Astrocyte of the hippocampus (primary cell): Measurements from ENCODE around the gene TUG1.

Source experiments
- DNase-seq: peaks from one replicate; pipeline ENCODE4 v3.0.0; 2011; ENCODE audit warnings: low read depth, low spot score

TUG1 gene

GRCh38 chr22:30968924-30969531 lies at the start of gene TUG1:
Gene TUG1, plus strand, starts transcription at chr22:30969265.
- DNase-seq, result peak; percentile 99

- no peak for DNase-seq
These were observed 49.1 kb upstream of the TUG1 start for GRCh38 chr22:30919973-30920372.

- peak; percentile 85 for DNase-seq
These were observed 48.7 kb upstream of the TUG1 start for GRCh38 chr22:30920407-30920806.

- no peak for DNase-seq
These were observed 48.0 kb upstream of the TUG1 start for GRCh38 chr22:30921108-30921507.

GRCh38 chr22:30922151-30922611 lies 46.9 kb upstream of the TUG1 start:
- peak; percentile 25 for DNase-seq

DNA sequence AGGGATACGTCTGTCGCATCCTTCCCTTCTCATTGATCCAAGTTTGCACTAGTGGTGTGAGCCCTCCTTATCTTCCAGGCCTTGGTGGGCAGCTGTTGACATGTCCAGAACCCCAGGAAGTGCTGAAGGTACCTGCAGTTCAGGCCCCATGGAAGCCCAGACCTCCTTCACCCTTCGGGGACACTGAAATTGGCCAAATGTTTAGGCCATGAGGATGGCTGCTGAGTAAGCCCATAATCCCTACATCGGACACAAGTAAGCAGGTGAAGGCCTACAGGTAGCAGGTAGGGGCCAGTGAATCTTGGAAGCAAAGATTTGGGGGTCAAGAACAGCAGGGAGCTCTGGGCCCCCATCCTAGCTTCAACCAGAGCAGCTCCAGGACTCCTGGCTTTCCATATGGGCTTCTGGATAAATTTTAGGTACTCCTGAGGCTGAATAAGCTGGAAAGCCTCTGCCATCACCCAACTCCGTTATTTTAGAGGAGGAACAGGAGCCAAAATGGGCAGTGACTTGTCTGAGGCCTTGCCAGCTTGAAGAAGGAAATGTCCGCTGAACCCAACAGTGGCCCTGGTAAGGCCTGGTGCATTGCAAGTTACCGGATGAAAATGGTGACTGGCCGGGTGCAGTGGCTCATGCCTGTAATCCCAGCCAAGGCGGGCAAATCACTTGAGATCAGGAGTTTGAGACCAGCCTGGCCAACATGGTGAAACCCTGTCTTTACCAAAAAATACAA lies 45.7 kb upstream of the TUG1 start:
- no peak for DNase-seq

DNA sequence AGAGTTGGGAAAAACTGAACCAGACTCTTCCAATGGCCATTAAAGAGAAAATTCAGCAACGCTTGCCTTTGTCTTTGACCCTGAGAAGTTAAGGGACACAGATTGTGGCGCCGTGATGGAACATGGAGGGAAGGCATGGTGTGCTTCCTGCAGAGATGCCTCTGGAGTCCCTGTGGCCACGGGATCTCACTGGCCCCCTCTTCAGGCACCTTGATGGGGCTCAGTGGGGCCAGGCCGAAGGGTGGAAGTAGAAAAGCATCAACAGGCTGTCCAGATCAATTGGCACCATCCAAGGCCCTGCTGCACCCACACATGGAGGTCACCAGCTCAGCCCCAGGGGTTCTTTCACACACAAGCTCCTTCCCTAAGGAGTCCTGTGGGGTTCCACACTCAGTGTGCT lies 43.4 kb upstream of the TUG1 start:
- DNase-seq, result no peak

- no peak for DNase-seq
These were observed 42.4 kb upstream of the TUG1 start for GRCh38 chr22:30926706-30927105.

- DNase-seq, result no peak
These were observed 41.3 kb upstream of the TUG1 start for GRCh38 chr22:30927806-30928205.

DNA sequence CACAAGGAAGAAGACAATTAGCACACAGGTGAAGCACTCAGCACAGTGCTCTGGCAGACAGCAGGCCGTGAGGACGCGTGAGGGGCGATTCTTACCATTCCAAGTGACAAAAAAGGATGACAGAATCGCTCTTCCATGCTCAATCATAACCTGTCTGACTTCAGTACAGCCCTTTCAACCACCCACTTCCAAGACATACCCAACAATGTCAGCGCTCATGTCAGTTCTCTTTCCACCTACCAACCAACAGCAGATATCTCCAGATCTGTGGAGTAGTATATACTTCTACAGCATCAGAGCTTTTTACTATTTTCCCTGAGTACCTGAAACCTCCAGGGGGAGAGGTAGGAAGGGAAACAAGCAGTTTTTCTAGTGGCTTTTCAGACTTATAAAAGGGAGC lies 40.7 kb upstream of the TUG1 start:
- DNase-seq, result no peak

GRCh38 chr22:30930228-30930627 lies 38.8 kb upstream of the TUG1 start:
- DNase-seq, result no peak

- no peak for DNase-seq
These were observed 37.3 kb upstream of the TUG1 start for GRCh38 chr22:30931541-30932300.

- no peak for DNase-seq
These were observed 36.4 kb upstream of the TUG1 start for GRCh38 chr22:30932661-30933060.

DNA sequence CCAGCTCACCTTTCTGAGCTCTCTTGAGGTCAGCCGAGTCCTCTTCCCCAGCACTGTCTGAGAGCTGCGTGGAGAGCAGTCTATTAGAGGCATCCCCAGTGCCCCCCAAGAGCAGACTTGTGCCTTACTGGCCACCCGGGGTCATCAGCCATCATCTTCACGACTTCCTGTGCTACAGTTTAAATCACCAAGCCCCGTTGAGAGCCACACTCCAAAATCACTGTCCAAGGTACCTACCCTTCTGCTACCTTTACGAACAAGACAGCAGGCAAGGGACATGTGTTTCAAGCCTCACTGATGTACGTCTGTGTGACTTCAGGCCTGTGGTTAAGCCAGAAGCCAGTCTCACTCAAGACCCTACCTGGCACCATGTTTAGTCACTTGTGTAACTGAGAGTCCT lies 35.6 kb upstream of the TUG1 start:
- DNase-seq, result no peak

- no peak for DNase-seq
These were observed 35.0 kb upstream of the TUG1 start for GRCh38 chr22:30934053-30934452.

DNA sequence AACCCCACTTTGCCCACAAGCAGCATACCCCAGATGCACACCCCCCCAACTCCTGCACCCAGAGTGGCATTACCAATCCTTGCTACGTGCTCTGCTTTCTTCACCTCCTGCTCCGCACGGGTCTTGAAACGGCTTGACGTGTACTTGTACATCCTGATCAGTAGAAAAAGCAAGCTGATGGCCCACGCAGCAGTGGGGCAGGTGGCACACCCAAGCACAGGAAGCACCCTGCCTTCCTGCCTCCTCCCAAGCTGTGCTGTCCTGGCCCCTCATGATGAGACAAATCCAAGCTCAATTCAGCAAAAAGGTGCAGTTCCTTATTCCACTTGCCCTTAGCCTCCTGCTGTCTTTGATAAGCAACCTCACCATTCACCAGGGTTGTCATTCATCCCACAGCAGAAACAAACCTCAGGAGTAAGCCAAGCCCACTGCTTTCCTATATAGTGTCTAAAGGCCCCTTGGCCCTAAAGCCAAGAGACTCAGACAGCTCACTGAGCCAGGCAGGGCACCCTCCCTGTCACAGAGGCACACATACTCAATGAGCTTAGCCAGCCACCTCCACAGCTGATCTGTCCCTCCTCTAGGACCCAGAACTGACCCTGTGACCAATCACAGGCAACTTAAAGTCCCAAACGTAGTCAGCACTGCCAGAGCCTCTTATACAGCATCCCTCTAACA lies 28.2 kb upstream of the TUG1 start:
- DNase-seq, result no peak

DNA sequence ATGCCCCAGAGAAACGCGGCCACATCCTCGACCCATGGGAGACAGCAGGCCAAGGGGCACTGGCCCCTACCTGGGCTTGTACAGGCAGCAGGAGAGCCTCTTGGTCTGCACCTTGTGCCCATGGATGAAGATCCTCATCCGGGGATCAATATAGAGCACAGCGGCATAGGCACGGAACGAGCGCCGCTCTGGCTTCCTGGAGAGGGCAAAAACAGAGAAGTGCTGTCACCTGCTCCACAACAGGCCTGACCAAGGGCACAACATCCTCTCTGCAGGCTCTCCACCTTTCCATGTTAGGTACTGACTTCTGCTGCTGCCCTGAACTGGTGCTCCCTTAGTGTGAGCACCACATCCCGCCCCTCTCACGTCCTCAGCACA lies 27.7 kb upstream of the TUG1 start:
- DNase-seq, result no peak

- DNase-seq, result no peak
These were observed 25.7 kb upstream of the TUG1 start for GRCh38 chr22:30943368-30943767.

GRCh38 chr22:30944986-30945385 lies 24.1 kb upstream of the TUG1 start:
- DNase-seq, result no peak

GRCh38 chr22:30945653-30946052 lies 23.4 kb upstream of the TUG1 start:
- DNase-seq, result no peak

DNA sequence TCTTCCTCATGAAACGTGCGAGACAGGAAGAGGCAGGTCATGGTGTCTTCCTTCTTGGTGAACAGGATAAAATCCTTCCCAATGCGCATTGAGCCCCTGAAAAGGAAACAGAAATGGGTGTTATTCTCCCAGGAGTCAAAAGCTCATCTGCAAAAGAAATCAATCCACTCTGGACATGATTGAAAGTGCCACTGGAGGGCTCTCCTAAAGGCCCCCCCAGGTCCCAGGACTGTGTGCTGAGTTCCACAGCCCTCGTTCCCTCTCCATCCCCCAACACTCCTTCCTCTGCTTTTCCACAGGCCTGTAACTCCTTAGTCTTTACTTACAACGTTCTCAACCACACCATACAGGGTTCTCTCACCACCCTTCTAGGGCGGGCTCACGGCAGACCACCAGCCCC lies 22.7 kb upstream of the TUG1 start:
- DNase-seq, result no peak

DNA sequence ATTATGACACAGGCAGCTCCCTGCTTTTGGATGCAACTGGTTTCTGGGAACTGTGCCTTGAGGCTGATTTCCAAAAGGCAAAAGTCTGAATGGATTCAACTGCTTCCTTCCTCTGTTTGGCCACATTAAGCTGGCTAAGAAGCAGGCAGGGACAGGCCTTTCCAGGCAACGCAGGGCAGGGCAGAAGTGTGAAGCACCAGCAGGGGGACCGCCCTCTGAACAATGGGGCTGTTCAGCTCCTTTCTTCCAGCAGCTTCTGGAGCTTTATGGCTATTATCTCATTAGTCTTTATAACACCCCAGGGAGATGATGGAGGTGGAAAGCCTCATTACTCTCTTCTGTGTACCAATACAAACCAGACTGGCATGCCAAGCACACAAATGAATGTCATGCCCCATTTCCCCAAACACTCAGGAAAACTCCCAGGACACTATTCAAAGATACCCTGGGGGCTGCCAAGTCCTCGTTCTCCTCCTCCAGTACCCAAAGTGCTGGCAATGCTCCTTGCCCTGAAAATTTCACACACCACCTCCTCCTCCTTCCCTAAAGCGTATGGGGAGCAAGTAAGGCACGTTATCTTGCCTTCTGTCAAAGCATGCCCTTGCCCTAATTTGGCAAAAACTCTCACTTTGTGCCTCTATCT lies 21.8 kb upstream of the TUG1 start:
- peak; percentile 54 for DNase-seq
